Measurements from ENCODE around the gene AGBL4. TPM values are rescaled to one million over a fixed set of nuclear protein-coding genes. Genes with fewer than 3 reads are reported as not detected.

AGBL4 gene
- polyA plus RNA-seq, 1 donor from 2014 or later = not detected

DNA sequence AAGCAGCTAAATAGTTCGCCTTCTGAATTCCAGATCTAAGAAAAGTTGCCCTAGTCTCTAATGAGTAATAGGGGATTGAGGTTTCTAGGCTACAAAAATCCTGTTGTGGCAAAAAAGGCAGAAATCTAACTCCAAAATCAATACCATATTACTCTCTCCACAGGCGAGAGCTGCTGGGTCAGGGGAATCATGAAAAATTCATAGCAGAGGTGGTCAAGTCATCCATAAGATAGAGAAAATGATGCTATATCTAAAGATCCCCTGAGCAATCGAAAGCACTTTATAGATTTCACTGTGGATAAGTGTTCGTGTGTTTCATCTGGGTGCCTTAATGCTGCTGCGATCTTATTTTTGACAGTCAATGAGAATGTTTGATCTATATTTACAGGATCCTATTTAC is 417.7 kb downstream of the AGBL4 start:
- no peak overlapping the region for H3K27ac Mint-ChIP-seq
- H3K9me3 Mint-ChIP-seq = peaks cover 3 to 6% (median 6%) of the 10 kb centered on the region in 3 donors
- no peaks in the 10 kb centered on the region for H3K27me3 Mint-ChIP-seq
- H3K36me3 Mint-ChIP-seq = no peaks in the 10 kb centered on the region
- no peaks in the 10 kb centered on the region for H3K4me1 Mint-ChIP-seq
- H3K4me3 Mint-ChIP-seq = no peak overlapping the region

GRCh38 chr1:49597436-49597835 is 426.3 kb downstream of the AGBL4 start:
- H3K36me3 Mint-ChIP-seq = no peaks in the 10 kb centered on the region
- H3K4me1 Mint-ChIP-seq = no peaks in the 10 kb centered on the region
- no peak overlapping the region for H3K4me3 Mint-ChIP-seq
- H3K27me3 Mint-ChIP-seq = no peaks in the 10 kb centered on the region
- peaks cover 10 to 15% (median 13%) of the 10 kb centered on the region in 3 donors for H3K9me3 Mint-ChIP-seq
- no peak overlapping the region for H3K27ac Mint-ChIP-seq

GRCh38 chr1:49576327-49576901 is 447.3 kb downstream of the AGBL4 start:
- H3K27ac Mint-ChIP-seq = peak overlapping the region in 1 of 3 donors; percentile 46
- no peaks in the 10 kb centered on the region for H3K4me1 Mint-ChIP-seq
- H3K36me3 Mint-ChIP-seq = no peaks in the 10 kb centered on the region

DNA sequence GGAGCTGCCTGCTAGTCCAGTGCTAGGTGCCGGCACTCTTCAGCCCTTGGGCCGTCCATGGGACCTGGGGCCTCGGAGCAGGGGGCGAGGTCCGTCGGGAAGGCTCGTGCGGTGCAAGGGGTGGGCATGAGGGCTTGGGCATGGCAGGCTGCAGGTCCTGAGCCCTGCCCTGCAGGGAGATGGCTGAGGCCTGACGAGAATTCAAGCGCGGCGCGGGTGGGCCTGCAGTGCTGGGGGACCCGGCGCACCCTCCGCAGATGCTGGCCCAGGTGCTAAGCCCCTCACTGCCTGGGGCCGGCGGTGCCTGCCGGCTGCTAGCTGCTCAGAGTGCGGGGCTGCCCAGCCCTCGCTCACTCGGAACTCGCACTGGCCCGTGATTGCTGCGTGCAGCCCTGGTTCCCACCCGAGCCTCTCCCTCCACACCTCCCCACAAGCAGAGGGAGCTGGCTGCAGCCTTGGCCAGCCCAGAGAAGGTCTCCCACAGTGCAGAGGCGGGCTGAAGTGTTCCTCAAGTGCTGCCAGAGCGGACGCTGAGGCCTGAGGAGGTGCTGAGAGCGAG is 467.0 kb downstream of the AGBL4 start:
- Mint-ChIP-seq H3K36me3 (peaks cover 2% of the 10 kb centered on the region), H3K9me3 (peaks cover 0 to 4% (median 3%) of the 10 kb centered on the region in 3 donors), H3K27ac (no peak overlapping the region), H3K27me3 (no peaks in the 10 kb centered on the region), H3K4me1 (no peaks in the 10 kb centered on the region), H3K4me3 (no peak overlapping the region)

More at GRCh38 chr1:49576327-49576901, 447.3 kb downstream of the AGBL4 start:
- Mint-ChIP-seq H3K27me3 (no peaks in the 10 kb centered on the region), H3K4me3 (no peak overlapping the region), H3K9me3 (peaks cover 5 to 28% (median 14%) of the 10 kb centered on the region in 3 donors)

GRCh38 chr1:49552101-49552500 is 471.7 kb downstream of the AGBL4 start:
- Mint-ChIP-seq H3K9me3 (peaks cover 0 to 16% (median 3%) of the 10 kb centered on the region in 3 donors), H3K27ac (no peak overlapping the region), H3K36me3 (peaks cover 9% of the 10 kb centered on the region), H3K4me1 (no peaks in the 10 kb centered on the region), H3K27me3 (no peaks in the 10 kb centered on the region), H3K4me3 (no peak overlapping the region)

- no peak overlapping the region for H3K4me3 Mint-ChIP-seq
- peaks cover 5 to 10% (median 9%) of the 10 kb centered on the region in 3 donors for H3K9me3 Mint-ChIP-seq
- H3K27me3 Mint-ChIP-seq = no peaks in the 10 kb centered on the region
These were observed 479.1 kb downstream of the AGBL4 start for GRCh38 chr1:49544615-49545014.

GRCh38 chr1:49541096-49541752 is 482.5 kb downstream of the AGBL4 start:
- Mint-ChIP-seq H3K27ac (no peak overlapping the region), H3K27me3 (no peaks in the 10 kb centered on the region), H3K4me1 (no peaks in the 10 kb centered on the region), H3K4me3 (no peak overlapping the region), H3K36me3 (peaks cover 3% of the 10 kb centered on the region), H3K9me3 (peaks cover 3 to 9% (median 4%) of the 10 kb centered on the region in 3 donors)

More at GRCh38 chr1:49544615-49545014, 479.1 kb downstream of the AGBL4 start:
- H3K4me1 Mint-ChIP-seq = no peaks in the 10 kb centered on the region
- peaks cover 7% of the 10 kb centered on the region for H3K36me3 Mint-ChIP-seq
- no peak overlapping the region for H3K27ac Mint-ChIP-seq

- no peaks in the 10 kb centered on the region for H3K36me3 Mint-ChIP-seq
- H3K9me3 Mint-ChIP-seq = peaks cover 0 to 6% (median 0%) of the 10 kb centered on the region in 3 donors
- no peak overlapping the region for H3K27ac Mint-ChIP-seq
- H3K27me3 Mint-ChIP-seq = no peaks in the 10 kb centered on the region
- no peak overlapping the region for H3K4me3 Mint-ChIP-seq
- no peaks in the 10 kb centered on the region for H3K4me1 Mint-ChIP-seq
These were observed 496.0 kb downstream of the AGBL4 start for GRCh38 chr1:49527606-49528305.

- no peak overlapping the region for H3K4me3 Mint-ChIP-seq
- H3K36me3 Mint-ChIP-seq = no peaks in the 10 kb centered on the region
- H3K27ac Mint-ChIP-seq = no peak overlapping the region
- no peaks in the 10 kb centered on the region for H3K27me3 Mint-ChIP-seq
- peaks cover 0 to 6% (median 0%) of the 10 kb centered on the region in 3 donors for H3K9me3 Mint-ChIP-seq
- H3K4me1 Mint-ChIP-seq = no peaks in the 10 kb centered on the region
These were observed 497.1 kb downstream of the AGBL4 start for GRCh38 chr1:49526672-49527071.

DNA sequence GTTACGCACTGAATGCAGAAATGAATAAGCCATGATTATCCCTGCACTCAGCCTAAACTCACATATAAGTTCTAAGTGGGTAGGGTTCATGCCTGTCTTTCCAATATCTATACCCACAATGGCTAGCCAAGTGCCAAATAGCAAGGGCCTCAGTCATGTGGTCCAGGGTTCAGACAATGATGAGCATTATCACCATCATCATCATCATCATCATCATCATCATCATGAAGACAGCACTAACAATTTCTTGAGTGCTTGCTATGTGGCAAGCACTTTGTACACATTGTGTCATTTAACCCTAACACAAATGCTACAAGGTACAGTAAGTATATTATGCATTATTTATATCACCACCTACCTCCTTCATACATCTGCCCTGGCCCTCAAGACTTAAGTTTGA is 500.0 kb downstream of the AGBL4 start:
- no peaks in the 10 kb centered on the region for H3K4me1 Mint-ChIP-seq
- H3K27me3 Mint-ChIP-seq = no peaks in the 10 kb centered on the region
- no peaks in the 10 kb centered on the region for H3K36me3 Mint-ChIP-seq
- no peak overlapping the region for H3K4me3 Mint-ChIP-seq
- H3K27ac Mint-ChIP-seq = no peak overlapping the region
- peaks cover 0 to 2% (median 0%) of the 10 kb centered on the region in 3 donors for H3K9me3 Mint-ChIP-seq

- H3K9me3 Mint-ChIP-seq = peaks cover 0 to 3% (median 0%) of the 10 kb centered on the region in 3 donors
- H3K27me3 Mint-ChIP-seq = no peaks in the 10 kb centered on the region
These were observed 556.8 kb downstream of the AGBL4 start for GRCh38 chr1:49466961-49467360.

DNA sequence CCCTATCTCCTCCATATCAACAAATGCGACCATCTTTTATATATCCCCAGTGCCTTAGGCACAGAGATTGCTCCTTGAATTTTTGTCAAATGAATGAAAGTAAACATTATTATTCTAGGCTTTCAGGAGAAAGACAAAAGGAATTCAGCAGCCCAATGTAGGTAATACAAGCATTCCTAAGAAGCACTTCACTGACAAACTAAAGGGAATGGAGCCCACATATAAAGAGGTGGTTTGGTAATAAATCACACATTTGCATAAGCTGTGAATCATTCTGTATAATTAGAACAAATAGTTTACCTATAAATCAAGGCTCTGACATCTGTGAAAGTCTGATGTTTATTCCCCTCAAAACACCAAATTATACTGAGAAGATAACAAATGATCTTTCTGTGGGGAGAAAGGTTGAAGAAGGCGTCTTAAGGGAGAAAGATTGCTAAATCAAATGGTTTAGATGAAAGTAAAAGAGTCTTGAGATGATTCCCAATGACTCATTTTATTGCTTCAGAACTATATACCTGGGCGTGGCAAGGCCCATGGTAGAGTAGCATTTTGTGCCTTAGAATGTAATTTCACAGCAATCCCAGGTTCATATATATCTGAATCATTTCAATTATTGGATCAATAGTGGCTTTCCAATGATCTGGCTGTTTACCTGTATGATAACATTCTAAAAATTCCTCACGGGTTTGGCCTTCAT is 558.1 kb downstream of the AGBL4 start:
- H3K27ac Mint-ChIP-seq = no peak overlapping the region
- H3K4me1 Mint-ChIP-seq = peaks cover 0 to 2% (median 0%) of the 10 kb centered on the region in 3 donors
- no peaks in the 10 kb centered on the region for H3K36me3 Mint-ChIP-seq
- no peaks in the 10 kb centered on the region for H3K27me3 Mint-ChIP-seq
- peaks cover 0 to 3% (median 0%) of the 10 kb centered on the region in 3 donors for H3K9me3 Mint-ChIP-seq
- H3K4me3 Mint-ChIP-seq = no peak overlapping the region

More at GRCh38 chr1:49466961-49467360, 556.8 kb downstream of the AGBL4 start:
- no peak overlapping the region for H3K27ac Mint-ChIP-seq
- peak overlapping the region in 1 of 4 donors; percentile 19 for H3K4me3 Mint-ChIP-seq
- peaks cover 0 to 2% (median 0%) of the 10 kb centered on the region in 3 donors for H3K4me1 Mint-ChIP-seq
- H3K36me3 Mint-ChIP-seq = no peaks in the 10 kb centered on the region

DNA sequence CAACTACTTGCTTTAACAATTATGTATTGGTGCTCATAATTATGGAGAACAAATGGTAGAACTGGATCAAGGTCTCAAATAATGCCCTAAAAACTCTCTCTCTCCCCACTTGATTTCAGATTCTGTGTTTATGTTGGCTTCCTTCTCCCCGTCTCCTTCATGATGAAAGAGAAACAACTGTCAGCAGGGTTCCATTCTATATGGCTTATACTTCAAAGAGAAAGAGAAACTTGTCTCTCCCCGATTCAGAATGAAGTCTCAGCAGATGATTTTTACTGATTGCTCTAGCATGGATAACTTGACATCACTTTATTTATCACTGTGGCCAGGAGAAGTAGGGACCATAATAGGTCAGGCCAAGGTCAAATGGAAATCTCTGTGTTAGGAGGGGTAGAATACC is 575.6 kb downstream of the AGBL4 start:
- H3K27ac Mint-ChIP-seq = no peak overlapping the region
- H3K9me3 Mint-ChIP-seq = peaks cover 0 to 12% (median 5%) of the 10 kb centered on the region in 3 donors

DNA sequence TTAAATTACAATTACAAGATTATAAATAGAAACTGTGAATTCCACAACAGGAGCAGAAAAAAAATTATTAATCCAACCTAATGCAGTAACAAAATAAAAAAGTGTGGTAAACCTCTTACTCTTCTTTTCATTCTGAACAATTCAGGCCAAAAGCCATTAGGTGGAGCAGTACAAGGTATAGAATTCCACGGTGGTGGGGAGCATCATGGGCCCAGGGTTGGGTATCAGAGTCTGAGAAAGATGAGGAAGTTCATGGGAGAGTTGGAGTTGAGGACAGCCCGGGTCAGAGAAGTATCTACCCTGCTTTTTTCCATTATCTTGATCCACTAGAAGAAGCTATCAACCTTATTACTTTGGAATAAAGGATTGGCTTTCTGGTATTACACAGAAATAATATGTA is 586.9 kb downstream of the AGBL4 start:
- H3K4me1 Mint-ChIP-seq = no peaks in the 10 kb centered on the region
- peaks cover 0 to 17% (median 3%) of the 10 kb centered on the region in 3 donors for H3K9me3 Mint-ChIP-seq
- no peaks in the 10 kb centered on the region for H3K27me3 Mint-ChIP-seq
- H3K4me3 Mint-ChIP-seq = no peak overlapping the region
- H3K27ac Mint-ChIP-seq = no peak overlapping the region
- no peaks in the 10 kb centered on the region for H3K36me3 Mint-ChIP-seq

More for the DNA sequence above, 575.6 kb downstream of the AGBL4 start:
- peaks cover 1% of the 10 kb centered on the region for H3K27me3 Mint-ChIP-seq
- no peak overlapping the region for H3K4me3 Mint-ChIP-seq
- no peaks in the 10 kb centered on the region for H3K4me1 Mint-ChIP-seq
- H3K36me3 Mint-ChIP-seq = no peaks in the 10 kb centered on the region
